GM19193 (cell line): ENCODE data around the gene VMP1.
A peak's percentile ranks its signal among the peaks of the same experiment; 100 is the strongest.

Experiments
- POLR2A ChIP-seq: IDR thresholded peaks from 4 replicates; pipeline ENCODE4 v1.6.1; 2011; ENCODE audit not compliant: insufficient read depth, insufficient read length; ENCODE audit errors: extremely low read depth

The VMP1 gene

GRCh38 chr17:59837308-59838051 lies 130.0 kb downstream of the VMP1 start:
- TF ChIP-seq POLR2A: peak; percentile 81

- peak; percentile 59 for TF ChIP-seq POLR2A
Observed at GRCh38 chr17:59838052-59838916, 130.8 kb downstream of the VMP1 start.

- peak; percentile 47 for TF ChIP-seq POLR2A
Observed at GRCh38 chr17:59839651-59840328, 132.3 kb downstream of the VMP1 start.

- peak; percentile 26 for TF ChIP-seq POLR2A
Observed at GRCh38 chr17:59840329-59841090, 133.1 kb downstream of the VMP1 start.

- TF ChIP-seq POLR2A: peak; percentile 31
Observed at GRCh38 chr17:59841091-59841881, 133.8 kb downstream of the VMP1 start.

- TF ChIP-seq POLR2A: no peak
Observed at GRCh38 chr17:59842901-59843652, 135.6 kb downstream of the VMP1 start.

- no peak for TF ChIP-seq POLR2A
Observed at GRCh38 chr17:59844884-59845594, 137.6 kb downstream of the VMP1 start.

GRCh38 chr17:59845595-59846393 lies 138.3 kb downstream of the VMP1 start:
- TF ChIP-seq POLR2A: peak; percentile 38

- no peak for TF ChIP-seq POLR2A
Observed at GRCh38 chr17:59846394-59847165, 139.1 kb downstream of the VMP1 start.

- TF ChIP-seq POLR2A: no peak
Observed at GRCh38 chr17:59848385-59848668, 140.9 kb downstream of the VMP1 start.

- TF ChIP-seq POLR2A: no peak
Observed at GRCh38 chr17:59848778-59849177, 141.3 kb downstream of the VMP1 start.

GRCh38 chr17:59851439-59852375 lies 144.3 kb downstream of the VMP1 start:
- no peak for TF ChIP-seq POLR2A
